ENCODE data around the gene ZMIZ1.

Gene ZMIZ1

DNA sequence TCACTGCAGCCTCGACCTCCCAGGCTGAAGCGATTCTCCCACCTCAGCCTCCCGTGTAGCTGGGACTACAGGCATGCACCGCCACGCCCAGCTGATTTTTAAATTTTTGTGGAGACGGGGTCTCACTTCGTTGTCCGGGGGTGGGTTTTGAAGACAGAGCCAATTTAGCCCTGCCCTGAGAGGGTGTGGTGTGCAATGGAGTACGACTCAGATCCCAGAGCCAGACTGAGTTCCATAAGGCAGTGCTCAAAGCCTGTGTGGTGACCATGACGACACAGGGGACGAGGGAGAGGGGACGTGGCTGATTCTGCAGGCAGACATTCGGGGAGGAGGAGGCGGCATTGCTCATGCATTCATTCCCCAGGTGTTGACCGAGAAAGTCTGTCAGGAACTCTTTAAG lies 72.1 kb downstream of the ZMIZ1 start:
- no peak for DNase-seq

DNA sequence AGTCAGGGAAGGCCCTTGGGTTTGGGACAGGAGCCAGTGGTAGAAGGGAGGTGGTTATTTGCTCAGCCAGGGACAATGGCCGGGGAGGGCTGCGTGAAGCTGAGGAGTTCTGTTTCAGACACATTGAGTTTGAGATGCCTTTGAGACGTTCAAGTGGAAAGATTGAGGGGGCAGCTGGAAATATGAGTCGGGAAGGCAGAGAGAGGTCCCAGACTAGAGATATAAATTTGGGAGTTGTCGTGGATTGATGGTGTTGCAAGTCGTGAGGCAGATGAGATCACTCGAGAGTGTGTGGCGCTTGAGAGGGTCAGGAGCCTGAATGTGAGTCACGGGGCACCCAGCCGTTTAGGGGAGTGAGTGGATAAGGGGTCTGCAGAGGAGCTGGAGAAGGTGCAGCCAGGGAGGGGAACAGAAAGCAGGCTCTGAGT lies 73.3 kb downstream of the ZMIZ1 start:
- no peak for DNase-seq

DNA sequence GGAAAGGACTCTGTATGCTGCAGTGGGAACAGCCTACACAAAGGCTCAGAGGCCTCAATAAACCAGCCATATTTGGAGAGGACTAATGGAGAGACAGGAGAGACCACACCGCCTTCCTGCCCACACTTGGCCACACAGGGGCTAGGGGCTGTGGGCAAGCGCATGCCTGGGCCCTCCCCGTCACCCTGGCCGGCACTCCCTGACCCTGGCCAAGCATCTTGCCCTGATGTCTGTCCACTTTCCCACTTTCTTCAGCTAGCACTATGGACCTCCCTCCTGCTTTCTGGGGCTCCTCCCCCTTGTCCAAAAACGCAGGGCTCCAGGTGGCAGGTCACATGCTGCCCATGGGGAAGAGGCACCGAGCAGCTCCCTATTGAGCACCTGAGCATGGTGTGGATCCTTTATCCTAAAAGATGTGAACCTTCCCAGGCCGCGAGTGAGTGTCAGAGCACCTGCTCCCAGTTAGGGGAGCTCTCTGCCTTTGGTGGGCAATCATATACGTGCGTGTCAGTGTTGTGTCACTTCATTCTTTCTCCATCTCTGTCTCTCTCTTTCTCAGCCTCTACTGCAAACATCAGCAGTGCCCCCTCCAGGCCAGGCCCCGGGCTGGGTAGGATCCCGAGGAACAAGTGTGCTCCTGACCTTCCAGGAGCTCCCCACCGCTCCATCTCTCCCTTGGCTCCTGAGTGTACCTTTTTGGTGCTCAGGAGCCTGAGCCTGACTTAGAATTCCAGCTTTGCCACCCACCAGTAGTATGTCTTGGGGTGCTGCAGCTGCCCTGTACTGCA lies 74.0 kb downstream of the ZMIZ1 start:
- DNase-seq: no peak

DNA sequence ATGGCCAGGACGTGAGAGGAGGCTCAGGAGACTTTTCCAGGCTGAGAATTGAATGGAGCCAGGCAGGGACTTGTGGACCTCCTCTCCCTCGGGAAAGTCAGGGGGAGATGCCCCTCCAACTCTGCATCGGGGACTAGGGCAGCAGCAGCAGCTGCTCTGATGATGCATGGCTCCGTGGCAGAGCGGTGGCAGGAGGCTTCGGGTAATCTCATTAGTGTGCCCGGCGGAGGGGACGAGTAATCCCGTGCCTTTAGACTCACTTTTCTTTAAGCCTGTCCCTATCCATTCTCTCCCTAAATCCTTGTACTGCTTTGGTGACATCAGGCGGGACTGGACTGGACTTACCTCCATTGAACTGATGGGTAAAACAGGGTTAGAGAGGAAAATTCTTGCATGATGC lies 75.1 kb downstream of the ZMIZ1 start:
- DNase-seq: no peak

DNA sequence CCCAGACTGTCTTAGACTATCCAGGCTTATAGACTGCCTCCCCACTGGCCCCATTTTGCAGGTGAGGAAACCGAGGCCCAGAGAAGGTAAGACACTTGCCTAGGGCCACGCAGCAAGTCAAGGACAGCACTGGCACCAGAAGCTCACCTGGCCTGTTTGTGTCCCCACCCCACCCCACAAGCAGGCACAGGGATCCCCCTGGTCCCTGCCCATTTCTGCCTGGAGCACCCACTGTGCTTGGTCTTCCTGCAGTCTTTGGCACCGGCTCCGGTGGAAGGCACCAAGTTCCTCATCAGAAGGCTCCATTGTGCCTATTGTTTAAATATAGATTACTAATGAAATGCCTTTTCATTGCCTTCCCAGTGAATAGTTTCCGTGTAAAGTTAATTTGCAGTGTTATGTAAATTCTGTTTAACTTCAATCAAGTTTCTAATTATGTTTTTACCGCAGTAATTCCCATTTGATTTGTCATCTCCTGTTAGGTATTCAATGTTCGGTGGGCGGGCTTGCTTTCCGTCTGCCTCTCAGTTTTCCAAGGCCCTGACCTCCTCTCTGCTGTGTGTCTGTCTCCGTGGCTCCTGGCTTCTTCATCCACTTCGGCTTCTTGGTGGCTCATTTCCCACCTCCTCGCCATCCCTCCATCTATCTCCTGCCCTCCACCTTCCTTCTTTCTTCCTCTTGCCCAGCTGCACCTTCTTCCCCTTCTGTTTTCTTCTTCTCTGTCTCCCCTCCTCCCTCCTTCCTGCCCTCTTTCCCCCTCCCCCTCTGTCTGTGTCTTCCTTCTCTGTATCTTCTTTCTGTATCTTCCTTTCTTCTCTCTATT lies 75.8 kb downstream of the ZMIZ1 start:
- DNase-seq: no peak

DNA sequence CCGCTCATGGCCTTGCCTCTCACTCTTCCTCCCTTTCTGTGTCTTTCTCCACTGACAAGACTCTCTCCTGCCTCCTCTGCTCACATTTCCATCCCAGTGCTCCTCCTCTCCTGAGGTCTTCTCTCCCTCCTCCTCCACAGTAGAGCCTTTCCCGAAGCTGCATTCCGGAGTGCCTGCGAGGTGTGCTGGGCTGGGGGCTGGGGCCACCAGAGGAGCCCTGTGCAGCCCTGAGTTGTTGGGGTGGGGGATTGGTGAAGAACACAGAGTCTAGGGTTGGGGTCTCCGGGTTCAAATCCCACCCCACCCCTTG lies 76.4 kb downstream of the ZMIZ1 start:
- no peak for DNase-seq

DNA sequence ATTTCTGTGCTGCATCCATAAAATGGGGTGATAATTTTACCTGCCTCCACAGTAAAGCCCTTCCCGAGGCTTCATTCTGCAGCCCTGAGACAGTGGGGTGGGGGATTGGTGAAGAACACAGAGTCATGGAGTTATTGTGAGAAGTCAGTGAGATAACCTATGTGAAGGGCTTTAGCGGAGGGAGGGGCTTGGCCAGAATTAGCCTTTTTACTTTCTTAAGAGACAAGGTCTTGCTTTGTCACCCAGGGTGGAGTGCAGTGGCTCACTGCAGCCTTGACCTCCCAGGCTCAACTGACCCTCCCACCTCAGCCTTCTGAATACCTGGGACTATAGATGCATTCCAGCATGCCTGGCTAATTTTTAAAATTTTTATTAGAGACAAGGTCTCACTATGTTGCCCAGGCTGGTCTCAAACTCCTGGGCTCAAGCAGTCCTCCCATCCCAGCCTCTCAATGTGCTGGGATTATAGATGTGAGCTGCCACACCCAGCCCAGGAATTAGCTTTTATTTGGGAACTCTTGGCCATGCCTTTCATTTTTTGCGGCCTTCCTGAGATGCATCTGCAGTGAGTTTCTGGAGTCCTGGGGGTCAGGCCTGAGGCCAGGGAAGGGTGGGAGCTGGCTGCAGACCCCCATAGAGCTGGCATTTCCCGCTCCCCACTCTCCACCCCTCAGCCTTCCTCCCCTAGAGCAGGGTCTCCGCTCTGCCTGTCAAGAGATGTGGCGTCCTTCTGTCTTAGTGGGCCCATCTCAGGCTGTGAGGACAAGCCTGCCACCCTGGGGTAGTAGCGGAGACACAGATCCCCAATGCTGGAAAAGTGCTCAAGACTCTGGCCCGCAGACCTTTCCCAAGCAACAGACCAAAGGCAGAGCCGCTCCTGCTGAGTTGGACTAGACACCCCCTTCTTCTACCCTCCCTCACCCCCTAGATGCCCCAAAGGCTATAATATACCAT lies 77.0 kb downstream of the ZMIZ1 start:
- no peak for DNase-seq

DNA sequence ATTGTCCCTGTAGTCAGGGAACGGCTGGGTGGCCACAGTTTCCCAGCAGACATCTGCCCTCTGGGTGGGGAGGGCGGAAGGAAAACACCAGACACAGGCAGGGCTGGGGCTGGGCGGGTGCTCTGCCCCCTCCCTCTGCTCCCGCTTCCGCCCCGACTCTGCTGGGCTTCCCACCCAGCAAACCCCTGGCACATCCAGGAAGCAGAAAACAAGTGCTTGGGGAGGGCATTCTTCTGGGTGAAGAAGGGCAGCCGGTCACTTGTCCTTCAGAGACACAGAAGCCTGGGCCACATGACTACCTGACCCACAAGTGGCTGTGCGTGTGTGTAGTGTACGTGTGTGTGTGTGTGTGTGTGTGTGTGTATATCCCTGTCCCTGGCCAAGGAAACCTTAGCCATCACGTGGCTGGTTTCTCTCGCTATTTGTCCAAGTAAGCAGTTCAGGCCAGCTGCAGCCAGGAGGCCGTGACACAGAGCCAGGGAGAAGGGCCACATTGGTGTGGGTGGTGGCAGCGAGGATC lies 77.9 kb downstream of the ZMIZ1 start:
- DNase-seq: peak; percentile 50

DNA sequence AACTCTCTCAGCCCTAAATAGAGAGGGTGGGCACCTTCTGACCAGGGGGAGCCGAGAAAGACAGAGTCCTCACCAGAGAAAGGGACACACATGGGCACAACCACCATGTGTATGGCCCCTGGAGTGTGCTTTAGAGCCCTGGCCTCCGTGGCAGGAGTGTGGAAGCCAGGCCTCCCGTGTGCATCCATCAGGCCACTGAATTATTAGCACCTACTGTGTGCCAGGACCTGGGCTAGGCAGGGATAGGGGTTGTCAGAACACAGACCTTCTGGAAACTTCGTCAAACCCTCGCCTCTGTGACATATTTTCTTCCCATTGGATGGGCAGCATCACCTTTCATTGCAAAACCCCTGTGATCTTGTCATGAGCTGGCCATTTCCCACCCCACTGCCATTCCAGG lies 78.5 kb downstream of the ZMIZ1 start:
- DNase-seq: no peak

DNA sequence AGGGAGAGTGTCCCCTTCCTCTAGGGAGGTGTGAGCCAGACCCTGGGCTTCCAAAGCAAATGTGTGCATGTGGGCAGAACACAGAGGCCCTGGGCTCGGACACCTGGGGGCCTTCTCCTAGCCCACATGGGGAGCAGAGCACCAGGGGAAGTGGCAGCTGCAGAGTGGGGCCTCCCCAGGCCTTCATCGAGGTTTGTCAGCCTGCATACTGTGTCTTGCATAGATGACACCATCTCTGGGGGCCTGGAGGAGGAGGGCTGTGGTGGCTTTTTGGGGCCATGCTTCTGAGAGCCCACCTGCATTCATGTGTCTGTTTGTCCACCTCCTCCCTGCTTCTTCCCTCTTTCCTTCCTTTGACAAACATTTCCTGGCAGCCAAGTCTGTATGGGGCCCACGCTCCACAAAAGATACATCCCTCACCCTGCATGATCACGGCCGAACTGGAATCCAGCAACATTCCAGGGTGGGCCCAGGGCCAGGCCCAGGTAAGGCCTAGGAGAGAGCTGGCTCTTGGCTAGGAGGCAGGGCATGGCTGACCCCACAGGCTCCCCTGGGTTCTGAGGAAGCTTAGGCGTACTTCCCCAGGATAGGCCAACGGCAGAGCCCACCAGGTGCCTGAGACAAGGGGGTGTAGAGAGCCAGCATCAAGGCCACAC lies 79.2 kb downstream of the ZMIZ1 start:
- DNase-seq: no peak

DNA sequence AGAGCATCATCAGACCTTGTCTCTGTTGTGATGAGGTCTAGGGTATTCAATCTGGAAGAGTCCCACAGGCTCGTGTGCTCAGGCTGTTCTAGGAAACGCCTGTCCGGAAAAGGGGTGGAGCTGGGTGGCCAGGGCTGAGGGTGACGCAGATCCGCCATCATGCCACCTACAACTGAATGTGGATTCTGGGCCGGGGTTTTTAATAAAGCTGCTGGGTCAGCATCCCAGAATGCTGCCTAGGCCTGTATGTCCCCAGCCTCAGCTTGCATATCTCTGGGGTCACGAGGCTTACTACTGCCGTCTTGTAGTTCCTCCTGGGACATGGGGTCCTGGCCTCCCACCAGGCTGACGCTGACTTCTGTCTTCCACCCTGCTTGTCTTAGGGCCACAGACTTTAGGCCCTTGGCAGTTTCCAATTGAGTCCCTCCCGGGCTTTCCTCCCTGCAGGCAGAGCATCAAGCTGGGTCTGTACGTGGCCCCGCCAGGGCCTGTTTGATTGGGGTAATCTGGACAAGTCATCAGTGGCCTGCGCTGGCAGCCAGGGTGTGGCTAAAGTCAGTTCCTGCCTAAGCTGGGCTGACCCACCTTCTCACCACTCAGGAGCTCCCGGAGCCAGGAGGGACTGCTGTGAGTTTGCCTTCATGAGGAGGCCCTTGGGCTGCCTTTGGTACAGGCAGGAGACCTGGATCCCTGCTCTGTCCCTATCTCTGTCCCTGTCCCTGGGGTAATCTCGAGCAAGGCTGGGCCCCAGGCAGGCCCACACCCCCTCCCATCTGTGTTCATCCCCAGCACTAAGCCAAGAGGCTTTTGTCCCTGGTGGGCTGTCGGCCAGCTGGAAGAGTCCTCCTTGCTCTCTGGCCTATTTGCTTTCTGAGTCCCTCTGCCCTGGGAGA lies 79.9 kb downstream of the ZMIZ1 start:
- no peak for DNase-seq

DNA sequence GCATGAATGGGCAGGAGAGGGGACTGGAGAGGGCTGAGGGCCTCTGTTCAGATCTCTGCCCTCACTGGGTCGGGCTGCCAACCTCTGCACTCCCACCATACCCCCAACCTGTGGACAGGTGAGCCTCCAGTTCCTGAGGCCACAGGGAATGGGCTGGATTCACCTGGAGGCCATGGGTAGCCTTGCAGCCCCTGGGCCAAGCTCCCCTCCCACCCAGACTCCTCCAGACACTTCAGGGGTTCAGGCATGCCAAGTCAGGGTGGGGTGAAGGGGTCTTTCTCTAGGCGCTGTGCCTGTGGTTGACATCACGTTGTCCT lies 80.5 kb downstream of the ZMIZ1 start:
- no peak for DNase-seq

DNA sequence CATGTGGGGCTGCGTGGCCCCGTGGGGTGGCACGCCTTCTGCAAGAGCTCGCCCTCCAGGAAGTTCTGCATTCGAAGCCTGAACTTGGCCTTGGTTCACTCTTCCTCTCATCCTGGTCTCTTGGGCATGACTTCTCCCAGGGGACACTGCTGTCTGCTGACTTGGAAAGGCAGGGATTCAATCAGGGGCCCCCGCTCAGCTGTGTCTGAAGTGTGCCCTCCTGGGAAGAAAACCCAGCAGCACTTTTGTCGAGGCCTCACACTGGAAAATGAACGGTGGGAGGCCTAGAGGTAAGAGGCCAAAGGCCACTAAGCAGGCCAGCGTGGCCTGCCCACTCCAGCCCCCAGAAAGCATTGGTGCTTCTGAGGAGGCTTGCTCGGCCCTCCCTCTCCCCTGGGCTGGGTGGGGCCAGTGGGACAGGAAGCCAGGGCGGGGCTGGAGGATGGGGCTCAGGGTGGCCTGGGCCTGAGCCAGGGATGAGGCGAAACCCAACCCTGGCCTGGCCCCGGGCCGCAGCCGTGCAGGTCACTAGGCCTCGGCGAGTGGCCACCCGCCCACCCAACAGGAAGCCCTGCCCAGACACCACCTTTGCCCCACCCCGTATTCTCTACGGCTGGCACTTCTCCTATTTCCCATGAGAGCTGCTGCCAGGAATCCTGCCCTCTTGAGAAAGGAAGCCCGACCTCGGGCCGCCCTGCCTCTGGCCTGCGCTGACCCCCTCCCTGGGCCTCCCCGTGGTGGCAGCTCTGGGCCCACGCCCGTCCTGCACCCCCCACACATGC lies 81.1 kb downstream of the ZMIZ1 start:
- peak in 1 of 2 experiments; percentile 27 for DNase-seq

DNA sequence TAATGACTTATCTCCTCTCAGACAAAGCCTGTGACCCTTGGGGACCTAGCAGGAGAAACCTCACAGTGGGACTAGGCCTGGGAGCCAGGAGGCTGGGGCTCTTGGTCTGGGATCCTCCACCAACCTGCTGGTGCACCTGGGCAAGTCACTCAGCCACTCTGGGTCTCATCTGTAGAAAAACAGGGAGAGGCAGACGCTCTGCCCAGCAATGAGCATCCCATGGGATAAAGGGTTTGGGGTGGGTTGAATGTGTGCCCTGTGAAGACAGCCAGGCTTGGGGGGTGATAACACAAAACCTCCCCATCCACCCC lies 81.6 kb downstream of the ZMIZ1 start:
- no peak for DNase-seq

DNA sequence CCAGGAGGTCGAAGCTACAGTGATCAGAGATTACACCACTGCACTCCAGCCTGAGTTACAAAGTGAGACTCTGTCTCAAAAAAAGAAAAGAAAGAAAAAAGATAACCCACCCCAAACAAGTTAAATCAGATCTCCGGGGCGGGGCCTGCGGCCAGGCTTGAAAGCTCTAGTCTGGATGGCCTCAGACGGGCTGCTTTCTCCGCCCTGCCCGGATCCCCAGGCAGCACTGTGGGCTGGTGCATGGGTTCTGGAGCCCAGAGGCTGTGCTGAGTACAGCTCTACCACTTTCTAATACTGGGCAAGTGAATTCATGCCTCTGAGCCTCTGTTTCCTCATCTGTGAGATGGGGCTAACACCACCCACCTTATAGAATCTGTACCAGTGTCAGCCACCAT lies 83.7 kb downstream of the ZMIZ1 start:
- no peak for DNase-seq

DNA sequence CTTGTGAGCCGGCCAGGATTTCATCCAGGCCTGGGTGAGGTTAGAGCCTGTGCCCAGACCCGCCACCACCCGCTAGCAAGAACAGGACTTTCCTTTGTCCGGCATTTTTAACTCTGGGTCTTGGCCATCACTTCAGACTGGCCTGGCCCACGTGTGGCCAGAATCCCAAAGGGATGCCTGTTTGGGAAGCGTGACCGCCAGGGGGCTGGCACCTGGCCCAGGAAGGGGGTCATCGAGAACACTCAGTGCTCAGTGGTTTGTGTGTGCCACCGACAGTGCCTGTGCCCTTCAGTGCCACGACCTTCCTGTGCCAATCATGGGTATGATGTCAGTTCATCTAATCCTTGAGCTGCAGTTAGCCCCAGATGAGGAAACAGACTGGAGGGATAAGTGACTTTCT lies 85.0 kb downstream of the ZMIZ1 start:
- DNase-seq: no peak

DNA sequence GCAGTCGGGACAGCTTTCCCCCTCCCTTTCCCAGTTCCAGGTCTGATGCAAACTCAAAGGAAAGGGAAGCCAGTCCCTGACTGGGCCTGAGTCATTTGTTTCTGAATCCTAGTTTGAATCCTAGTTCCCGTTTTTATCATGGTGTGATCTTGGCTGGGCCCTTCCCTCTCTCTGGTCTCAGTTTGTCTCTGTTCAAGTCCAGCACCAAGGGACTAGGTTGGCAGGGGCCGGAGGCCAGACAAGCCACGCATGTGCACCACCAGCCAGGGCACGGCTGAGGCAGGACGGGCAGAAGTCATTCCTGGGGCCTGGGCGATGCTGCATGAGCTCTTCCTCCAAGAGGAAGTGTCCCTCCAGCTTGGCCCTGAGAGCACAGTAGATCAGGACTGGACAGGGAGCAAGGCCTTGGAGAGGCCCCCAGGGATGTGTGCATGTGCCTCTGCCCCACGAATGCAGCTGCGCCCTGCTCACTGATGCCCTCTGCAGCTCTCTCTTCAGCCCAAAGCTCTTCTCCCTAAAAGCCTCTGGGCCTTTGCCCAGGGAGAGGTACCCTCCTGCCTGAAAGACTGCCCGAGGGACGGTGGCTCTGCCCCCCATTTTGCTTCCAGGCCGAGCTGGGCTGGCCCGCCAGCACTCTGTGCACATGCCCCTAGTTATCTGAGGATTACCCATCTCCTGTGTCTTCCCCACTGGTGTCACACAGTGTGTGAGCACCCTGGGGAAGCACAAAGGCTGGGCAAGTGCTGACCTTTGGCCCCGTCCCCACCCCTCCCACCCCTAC lies 86.7 kb downstream of the ZMIZ1 start:
- no peak for DNase-seq

DNA sequence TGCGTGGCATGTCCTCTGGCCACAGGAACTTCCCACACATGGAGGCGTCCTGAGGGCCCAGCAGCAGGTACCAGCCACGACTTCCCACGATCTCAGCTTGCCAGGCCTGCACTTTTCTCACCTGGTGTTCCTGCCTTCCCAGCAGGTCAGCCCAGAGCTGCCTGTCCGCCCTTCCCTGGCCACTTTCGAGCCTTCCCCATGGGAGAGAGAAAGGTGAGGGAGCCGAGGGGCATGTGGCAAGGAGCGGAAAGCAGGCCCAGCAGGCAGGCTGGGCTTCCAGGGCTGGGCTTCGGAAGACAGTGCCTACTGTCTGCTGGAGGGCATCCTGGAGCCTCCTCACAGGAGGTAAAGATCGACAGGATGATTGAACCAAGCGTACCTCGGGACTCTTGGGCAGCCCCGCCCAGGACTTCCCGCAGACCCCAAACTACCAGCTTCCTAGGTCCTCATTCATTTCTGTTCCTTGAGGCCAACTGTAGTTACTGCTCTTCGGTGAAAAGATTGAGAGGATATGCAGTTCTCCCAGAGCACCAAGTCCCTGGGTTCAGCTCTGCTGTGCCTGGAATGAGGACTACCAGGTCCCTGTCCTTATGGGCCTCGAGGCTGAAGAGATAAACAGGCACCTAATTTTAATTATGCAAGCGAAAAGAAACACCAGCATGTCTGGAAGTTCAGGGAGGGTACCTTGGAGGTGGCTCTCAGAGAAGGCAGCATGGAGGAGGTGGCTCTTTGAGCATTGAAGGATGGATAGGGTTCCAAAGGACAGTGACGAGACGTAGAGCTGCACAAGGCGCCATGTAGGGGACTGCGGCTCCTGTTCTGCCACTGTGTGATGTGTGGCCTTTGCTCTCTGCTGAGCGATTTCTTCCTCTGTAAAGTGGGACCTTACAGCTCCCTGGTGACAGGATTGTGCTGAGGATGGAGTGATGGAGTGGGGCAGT lies 87.8 kb downstream of the ZMIZ1 start:
- DNase-seq: no peak

DNA sequence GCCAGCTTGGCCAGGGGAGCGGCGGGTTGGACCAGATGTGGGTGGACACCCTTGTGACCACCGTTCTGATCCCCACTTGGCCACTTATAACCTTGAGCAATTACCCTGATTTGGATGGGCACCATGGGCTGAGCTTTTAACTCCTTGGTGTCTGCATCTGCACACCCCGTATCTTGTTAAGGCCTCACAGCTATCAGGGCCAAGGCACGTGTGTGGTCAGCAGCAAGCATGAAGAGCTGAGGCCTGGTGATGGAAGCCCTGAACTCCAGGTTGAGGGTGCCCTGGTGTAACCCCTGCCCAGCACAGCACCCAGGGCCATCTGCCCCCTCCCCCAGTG lies 89.2 kb downstream of the ZMIZ1 start:
- DNase-seq: no peak

Data from SHP77 (cell line).